Activated CD8-positive, alpha-beta memory T cell treated with anti-CD3 and anti-CD28 coated beads, Interleukin-2, amount 50 U/mL, for 1 hour (primary cell): ENCODE measurements around the gene DNAH10.

Experiments
- DNase-seq: peaks from one replicate; pipeline ENCODE4 v3.0.0-alpha.2; 2020; ENCODE audit errors: extremely low read depth

Gene DNAH10

GRCh38 chr12:123790905-123791467 lies 28.9 kb downstream of the DNAH10 start:
- no peak for DNase-seq

GRCh38 chr12:123794027-123794426 lies 31.9 kb downstream of the DNAH10 start:
- no peak for DNase-seq

- DNase-seq: no peak
Observed at GRCh38 chr12:123798518-123798917, 36.4 kb downstream of the DNAH10 start.

- no peak for DNase-seq
Observed at GRCh38 chr12:123799227-123799626, 37.1 kb downstream of the DNAH10 start.

- DNase-seq: no peak
Observed at GRCh38 chr12:123801573-123802178, 39.6 kb downstream of the DNAH10 start.

- no peak for DNase-seq
Observed at GRCh38 chr12:123805173-123805572, 43.1 kb downstream of the DNAH10 start.

GRCh38 chr12:123807002-123807401 lies 44.9 kb downstream of the DNAH10 start:
- DNase-seq: no peak

GRCh38 chr12:123807670-123808069 lies 45.6 kb downstream of the DNAH10 start:
- no peak for DNase-seq

- no peak for DNase-seq
Observed at GRCh38 chr12:123808167-123808566, 46.1 kb downstream of the DNAH10 start.

- DNase-seq: no peak
Observed at GRCh38 chr12:123813349-123813748, 51.2 kb downstream of the DNAH10 start.

GRCh38 chr12:123815968-123816367 lies 53.9 kb downstream of the DNAH10 start:
- DNase-seq: no peak

GRCh38 chr12:123816896-123817537 lies 54.9 kb downstream of the DNAH10 start:
- DNase-seq: no peak

GRCh38 chr12:123822804-123823203 lies 60.7 kb downstream of the DNAH10 start:
- no peak for DNase-seq

- no peak for DNase-seq
Observed at GRCh38 chr12:123828120-123828519, 66.0 kb downstream of the DNAH10 start.

GRCh38 chr12:123828854-123829547 lies 66.9 kb downstream of the DNAH10 start:
- DNase-seq: no peak

- DNase-seq: no peak
Observed at GRCh38 chr12:123829561-123829960, 67.5 kb downstream of the DNAH10 start.

GRCh38 chr12:123830675-123831074 lies 68.6 kb downstream of the DNAH10 start:
- no peak for DNase-seq

GRCh38 chr12:123832052-123832451 lies 70.0 kb downstream of the DNAH10 start:
- no peak for DNase-seq

- DNase-seq: no peak
Observed at GRCh38 chr12:123833830-123834229, 71.7 kb downstream of the DNAH10 start.

- DNase-seq: no peak
Observed at GRCh38 chr12:123834845-123835244, 72.7 kb downstream of the DNAH10 start.

- DNase-seq: no peak
Observed at GRCh38 chr12:123836292-123836691, 74.2 kb downstream of the DNAH10 start.

- DNase-seq: no peak
Observed at GRCh38 chr12:123839826-123840225, 77.7 kb downstream of the DNAH10 start.
